ENCODE data around the gene ABCG1.

ABCG1 gene

GRCh38 chr21:42193131-42193671, 25.7 kb upstream of the ABCG1 start:
- no peak for DNase-seq

- no peak for DNase-seq
These were observed 25.2 kb upstream of the ABCG1 start for GRCh38 chr21:42193721-42194120.

- no peak for DNase-seq
These were observed 24.1 kb upstream of the ABCG1 start for GRCh38 chr21:42194863-42195262.

GRCh38 chr21:42195378-42196031, 23.4 kb upstream of the ABCG1 start:
- DNase-seq: no peak

GRCh38 chr21:42198929-42199867, 19.7 kb upstream of the ABCG1 start:
- DNase-seq: no peak

GRCh38 chr21:42199868-42200463, 19.0 kb upstream of the ABCG1 start:
- DNase-seq: no peak

- no peak for DNase-seq
These were observed 17.9 kb upstream of the ABCG1 start for GRCh38 chr21:42200906-42201614.

- no peak for DNase-seq
These were observed 17.3 kb upstream of the ABCG1 start for GRCh38 chr21:42201615-42202161.

- no peak for DNase-seq
These were observed 16.6 kb upstream of the ABCG1 start for GRCh38 chr21:42202321-42202720.

GRCh38 chr21:42203321-42203720, 15.6 kb upstream of the ABCG1 start:
- no peak for DNase-seq

GRCh38 chr21:42203936-42204335, 15.0 kb upstream of the ABCG1 start:
- no peak for DNase-seq

- no peak for DNase-seq
These were observed 11.5 kb upstream of the ABCG1 start for GRCh38 chr21:42207426-42207825.

GRCh38 chr21:42208036-42208435, 10.9 kb upstream of the ABCG1 start:
- no peak for DNase-seq

GRCh38 chr21:42208801-42209490, 10.0 kb upstream of the ABCG1 start:
- DNase-seq: no peak

GRCh38 chr21:42209801-42210479, 9.0 kb upstream of the ABCG1 start:
- no peak for DNase-seq

GRCh38 chr21:42212266-42212665, 6.7 kb upstream of the ABCG1 start:
- DNase-seq: no peak

- DNase-seq: no peak
These were observed 5.7 kb upstream of the ABCG1 start for GRCh38 chr21:42213082-42213774.

GRCh38 chr21:42214081-42214750, 4.7 kb upstream of the ABCG1 start:
- DNase-seq: no peak

- no peak for DNase-seq
These were observed 4.0 kb upstream of the ABCG1 start for GRCh38 chr21:42214921-42215320.
